Osteoblast (primary cell): ENCODE results near the gene ERMP1. TPM values are rescaled to one million over a fixed set of nuclear protein-coding genes. Genes with fewer than 3 reads are reported as not detected.

ENCODE experiments used
- DNase-seq: peaks from one replicate; pipeline ENCODE4 v3.0.0; 2011; ENCODE audit warnings: low spot score, mixed read lengths; ENCODE audit not compliant: insufficient read length; ENCODE audit errors: missing footprints
- H2AFZ ChIP-seq: 2 replicates; pipeline ENCODE4 v1.6.0; 2011; ENCODE audit warnings: mild to moderate bottlenecking, low read length
- H3K27ac ChIP-seq: 2 replicates; pipeline ENCODE4 v1.5.1; 2011; ENCODE audit warnings: mild to moderate bottlenecking, low read depth, low read length, moderate library complexity
- H3K27me3 ChIP-seq: 2 replicates; pipeline ENCODE4 v1.6.0; 2012; ENCODE audit warnings: mild to moderate bottlenecking, control low read depth, inconsistent platforms, low read length, moderate library complexity; ENCODE audit not compliant: insufficient read depth
- H3K36me3 ChIP-seq: 2 replicates; pipeline ENCODE4 v1.5.1; 2011; ENCODE audit warnings: mild to moderate bottlenecking, low read length, control low read depth, moderate library complexity; ENCODE audit not compliant: insufficient read depth
- H3K4me1 ChIP-seq: 2 replicates; pipeline ENCODE4 v1.5.1; 2011; ENCODE audit warnings: mild to moderate bottlenecking, low read length, control low read depth, moderate library complexity; ENCODE audit not compliant: insufficient read depth
- H3K4me2 ChIP-seq: 2 replicates; pipeline ENCODE4 v1.6.0; 2011; ENCODE audit warnings: mild to moderate bottlenecking, low read length; ENCODE audit not compliant: insufficient read depth
- H3K4me3 ChIP-seq: fragments of 200-600 bp; sonication (generic); 3 replicates; pipeline ENCODE4 v1.5.1; 2012; ENCODE audit warnings: mild to moderate bottlenecking, low read length, inconsistent platforms; ENCODE audit not compliant: insufficient read depth
- H3K79me2 ChIP-seq: 2 replicates; pipeline ENCODE4 v1.6.0; 2012; ENCODE audit warnings: mild to moderate bottlenecking, low read length, control low read depth, inconsistent platforms; ENCODE audit not compliant: insufficient read depth
- H3K9me3 ChIP-seq: 2 replicates; pipeline ENCODE4 v1.5.1; 2011; ENCODE audit warnings: low read depth, low read length, control low read depth
- H4K20me1 ChIP-seq: 2 replicates; pipeline ENCODE4 v1.6.0; 2012; ENCODE audit warnings: mild to moderate bottlenecking, low read length, control low read depth; ENCODE audit not compliant: insufficient read depth
- CTCF ChIP-seq: IDR thresholded peaks from 2 replicates; pipeline ENCODE4 v1.5.1; 2011; ENCODE audit warnings: mild to moderate bottlenecking, low read depth, low read length, moderate library complexity; ENCODE audit errors: extremely low read depth
- total RNA-seq: library from RNA; depleted of rRNA; stranded (reverse); fragments of >200 nt; gene quantifications from 2 replicates; pipeline ENCODE4 v1.2.3, GENCODE V29; 2012

The ERMP1 gene
- total RNA-seq, 1 donor = 6.5 TPM

- H3K9me3 ChIP-seq = no peaks in the 10 kb centered on the region
Measured at GRCh38 chr9:5762421-5762820, 70.5 kb downstream of the ERMP1 start.

GRCh38 chr9:5760338-5760737 is 72.6 kb downstream of the ERMP1 start:
- no peaks in the 10 kb centered on the region for H4K20me1 ChIP-seq
- DNase-seq = no peak
- H3K36me3 ChIP-seq = peaks cover 40% of the 10 kb centered on the region
- no peak overlapping the region for H3K4me3 ChIP-seq
- no peak overlapping the region for H3K27ac ChIP-seq
- H3K79me2 ChIP-seq = no peaks in the 10 kb centered on the region
- H3K4me1 ChIP-seq = no peaks in the 10 kb centered on the region
- no peaks in the 10 kb centered on the region for H3K27me3 ChIP-seq
- H3K9me3 ChIP-seq = no peaks in the 10 kb centered on the region
- no peak for TF ChIP-seq CTCF
- H3K4me2 ChIP-seq = no peak overlapping the region
- H2AFZ ChIP-seq = no peak overlapping the region

More at GRCh38 chr9:5762421-5762820, 70.5 kb downstream of the ERMP1 start:
- H3K4me2 ChIP-seq = no peak overlapping the region
- H3K27me3 ChIP-seq = no peaks in the 10 kb centered on the region
- no peaks in the 10 kb centered on the region for H3K4me1 ChIP-seq
- H3K4me3 ChIP-seq = no peak overlapping the region
- TF ChIP-seq CTCF = no peak
- H4K20me1 ChIP-seq = no peaks in the 10 kb centered on the region
- no peak for DNase-seq
- H3K79me2 ChIP-seq = no peaks in the 10 kb centered on the region
- H3K27ac ChIP-seq = no peak overlapping the region
- no peak overlapping the region for H2AFZ ChIP-seq
- peaks cover 52% of the 10 kb centered on the region for H3K36me3 ChIP-seq

- Histone ChIP-seq H3K9me3 (no peaks in the 10 kb centered on the region), H3K4me3 (no peak overlapping the region), H3K4me1 (no peaks in the 10 kb centered on the region), H2AFZ (no peak overlapping the region), H3K36me3 (peaks cover 20% of the 10 kb centered on the region), H3K79me2 (no peaks in the 10 kb centered on the region), H3K4me2 (no peak overlapping the region), H3K27ac (no peak overlapping the region), H3K27me3 (no peaks in the 10 kb centered on the region), H4K20me1 (no peaks in the 10 kb centered on the region)
- TF ChIP-seq CTCF = no peak
- no peak for DNase-seq
Measured at GRCh38 chr9:5756633-5757032, 76.3 kb downstream of the ERMP1 start.

- no peaks in the 10 kb centered on the region for H4K20me1 ChIP-seq
- H2AFZ ChIP-seq = no peak overlapping the region
- no peaks in the 10 kb centered on the region for H3K27me3 ChIP-seq
- H3K9me3 ChIP-seq = no peaks in the 10 kb centered on the region
- H3K27ac ChIP-seq = no peak overlapping the region
- DNase-seq = peak; percentile 19
- no peak overlapping the region for H3K4me2 ChIP-seq
- H3K4me1 ChIP-seq = no peaks in the 10 kb centered on the region
- no peak for TF ChIP-seq CTCF
- H3K79me2 ChIP-seq = no peaks in the 10 kb centered on the region
- H3K4me3 ChIP-seq = no peak overlapping the region
- H3K36me3 ChIP-seq = peaks cover 42% of the 10 kb centered on the region
Measured at GRCh38 chr9:5750569-5750968, 82.3 kb downstream of the ERMP1 start.
